Osteoblast (primary cell): ENCODE results near the gene COL24A1. TPM values are rescaled to one million over a fixed set of nuclear protein-coding genes. Genes with fewer than 3 reads are reported as not detected.

ENCODE experiments used
- DNase-seq: peaks from one replicate; pipeline ENCODE4 v3.0.0; 2011; ENCODE audit warnings: low spot score, mixed read lengths; ENCODE audit not compliant: insufficient read length; ENCODE audit errors: missing footprints
- H2AFZ ChIP-seq: 2 replicates; pipeline ENCODE4 v1.6.0; 2011; ENCODE audit warnings: mild to moderate bottlenecking, low read length
- H3K27ac ChIP-seq: 2 replicates; pipeline ENCODE4 v1.5.1; 2011; ENCODE audit warnings: mild to moderate bottlenecking, low read depth, low read length, moderate library complexity
- H3K27me3 ChIP-seq: 2 replicates; pipeline ENCODE4 v1.6.0; 2012; ENCODE audit warnings: mild to moderate bottlenecking, control low read depth, inconsistent platforms, low read length, moderate library complexity; ENCODE audit not compliant: insufficient read depth
- H3K36me3 ChIP-seq: 2 replicates; pipeline ENCODE4 v1.5.1; 2011; ENCODE audit warnings: mild to moderate bottlenecking, low read length, control low read depth, moderate library complexity; ENCODE audit not compliant: insufficient read depth
- H3K4me1 ChIP-seq: 2 replicates; pipeline ENCODE4 v1.5.1; 2011; ENCODE audit warnings: mild to moderate bottlenecking, low read length, control low read depth, moderate library complexity; ENCODE audit not compliant: insufficient read depth
- H3K4me2 ChIP-seq: 2 replicates; pipeline ENCODE4 v1.6.0; 2011; ENCODE audit warnings: mild to moderate bottlenecking, low read length; ENCODE audit not compliant: insufficient read depth
- H3K4me3 ChIP-seq: fragments of 200-600 bp; sonication (generic); 3 replicates; pipeline ENCODE4 v1.5.1; 2012; ENCODE audit warnings: mild to moderate bottlenecking, low read length, inconsistent platforms; ENCODE audit not compliant: insufficient read depth
- H3K79me2 ChIP-seq: 2 replicates; pipeline ENCODE4 v1.6.0; 2012; ENCODE audit warnings: mild to moderate bottlenecking, low read length, control low read depth, inconsistent platforms; ENCODE audit not compliant: insufficient read depth
- H3K9me3 ChIP-seq: 2 replicates; pipeline ENCODE4 v1.5.1; 2011; ENCODE audit warnings: low read depth, low read length, control low read depth
- H4K20me1 ChIP-seq: 2 replicates; pipeline ENCODE4 v1.6.0; 2012; ENCODE audit warnings: mild to moderate bottlenecking, low read length, control low read depth; ENCODE audit not compliant: insufficient read depth
- CTCF ChIP-seq: IDR thresholded peaks from 2 replicates; pipeline ENCODE4 v1.5.1; 2011; ENCODE audit warnings: mild to moderate bottlenecking, low read depth, low read length, moderate library complexity; ENCODE audit errors: extremely low read depth
- total RNA-seq: library from RNA; depleted of rRNA; stranded (reverse); fragments of >200 nt; gene quantifications from 2 replicates; pipeline ENCODE4 v1.2.3, GENCODE V29; 2012

Gene COL24A1
- total RNA-seq, 1 donor = 1.1 TPM

- peak; percentile 71 for DNase-seq
- peak; percentile 57 for TF ChIP-seq CTCF
- H3K27me3 ChIP-seq = no peaks in the 10 kb centered on the region
Measured at GRCh38 chr1:85894651-85895050, 261.9 kb downstream of the COL24A1 start.

GRCh38 chr1:85892366-85892765, 264.2 kb downstream of the COL24A1 start:
- Histone ChIP-seq H3K79me2 (no peaks in the 10 kb centered on the region), H3K27me3 (no peaks in the 10 kb centered on the region), H3K36me3 (no peaks in the 10 kb centered on the region), H3K4me2 (no peak overlapping the region), H4K20me1 (no peaks in the 10 kb centered on the region), H3K9me3 (no peaks in the 10 kb centered on the region), H3K4me1 (no peaks in the 10 kb centered on the region), H2AFZ (no peak overlapping the region), H3K27ac (no peak overlapping the region), H3K4me3 (no peak overlapping the region)
- TF ChIP-seq CTCF = no peak
- no peak for DNase-seq

More at GRCh38 chr1:85894651-85895050, 261.9 kb downstream of the COL24A1 start:
- H3K9me3 ChIP-seq = no peaks in the 10 kb centered on the region
- no peak overlapping the region for H3K27ac ChIP-seq
- no peak overlapping the region for H2AFZ ChIP-seq
- no peaks in the 10 kb centered on the region for H4K20me1 ChIP-seq
- no peaks in the 10 kb centered on the region for H3K79me2 ChIP-seq
- no peak overlapping the region for H3K4me3 ChIP-seq
- H3K4me1 ChIP-seq = no peaks in the 10 kb centered on the region
- no peak overlapping the region for H3K4me2 ChIP-seq
- H3K36me3 ChIP-seq = no peaks in the 10 kb centered on the region

- no peaks in the 10 kb centered on the region for H4K20me1 ChIP-seq
- no peaks in the 10 kb centered on the region for H3K79me2 ChIP-seq
- no peak for DNase-seq
- no peaks in the 10 kb centered on the region for H3K27me3 ChIP-seq
- no peaks in the 10 kb centered on the region for H3K36me3 ChIP-seq
- no peak overlapping the region for H3K4me3 ChIP-seq
- no peaks in the 10 kb centered on the region for H3K4me1 ChIP-seq
- no peaks in the 10 kb centered on the region for H3K9me3 ChIP-seq
- H3K27ac ChIP-seq = no peak overlapping the region
- no peak overlapping the region for H2AFZ ChIP-seq
- no peak overlapping the region for H3K4me2 ChIP-seq
- TF ChIP-seq CTCF = no peak
Measured at GRCh38 chr1:85889870-85890269, 266.7 kb downstream of the COL24A1 start.

GRCh38 chr1:85888921-85889320, 267.7 kb downstream of the COL24A1 start:
- no peak overlapping the region for H3K4me3 ChIP-seq
- no peaks in the 10 kb centered on the region for H3K79me2 ChIP-seq
- no peak for DNase-seq
- H3K27ac ChIP-seq = no peak overlapping the region
- H3K4me1 ChIP-seq = no peaks in the 10 kb centered on the region
- TF ChIP-seq CTCF = no peak
- H3K36me3 ChIP-seq = no peaks in the 10 kb centered on the region
- no peak overlapping the region for H3K4me2 ChIP-seq
- H3K27me3 ChIP-seq = no peaks in the 10 kb centered on the region
- H4K20me1 ChIP-seq = no peaks in the 10 kb centered on the region
- no peaks in the 10 kb centered on the region for H3K9me3 ChIP-seq
- H2AFZ ChIP-seq = no peak overlapping the region
